NK-92 treated with Interleukin-12 subunit alpha and Interleukin-12 subunit beta, amount 100 ng/mL, for 24 hours (cell line): Measurements from ENCODE around the gene GALK1.
"Not testable (repeated sequence)": the region's sequence is repeated elsewhere in the genome, so short reads cannot be mapped to it uniquely, and the experiment has no call there.

Experiments
- DNase-seq: peaks from one replicate; lab custom pipeline; 2025; lab: John Stamatoyannopoulos, UW

The GALK1 gene

DNA sequence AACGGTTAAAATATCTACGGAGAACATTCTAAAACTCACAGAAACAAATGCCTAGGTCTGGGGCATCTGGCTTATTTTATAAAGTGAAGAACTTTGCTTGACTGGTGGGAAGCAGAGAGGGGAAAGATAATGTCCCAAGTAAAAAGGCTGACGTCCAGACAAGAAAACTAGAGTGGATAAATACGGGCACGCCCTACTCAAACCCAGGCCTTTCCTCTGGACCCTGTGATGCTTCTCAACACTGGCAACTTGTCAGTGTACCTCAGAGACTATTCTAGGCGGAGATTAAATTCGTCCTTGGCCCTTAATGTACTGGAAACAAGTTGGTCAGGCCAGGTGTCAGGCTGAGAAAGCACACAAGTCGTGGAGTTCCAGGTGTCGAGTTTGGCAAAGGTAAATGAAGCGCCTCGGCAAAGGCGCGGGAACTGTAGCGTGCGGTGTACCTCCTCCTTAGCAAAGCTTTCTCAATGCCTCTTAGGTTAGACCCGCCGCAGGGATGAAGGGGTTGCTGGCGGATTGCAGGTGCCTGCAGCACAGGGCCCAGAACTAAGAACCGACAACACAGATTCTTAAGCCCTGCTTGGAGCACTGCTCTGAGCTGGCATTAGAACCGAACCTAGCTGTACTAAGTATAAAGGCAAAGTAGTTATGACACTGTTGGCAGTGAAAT is 18.9 kb upstream of the GALK1 start:
- no peak for DNase-seq

DNA sequence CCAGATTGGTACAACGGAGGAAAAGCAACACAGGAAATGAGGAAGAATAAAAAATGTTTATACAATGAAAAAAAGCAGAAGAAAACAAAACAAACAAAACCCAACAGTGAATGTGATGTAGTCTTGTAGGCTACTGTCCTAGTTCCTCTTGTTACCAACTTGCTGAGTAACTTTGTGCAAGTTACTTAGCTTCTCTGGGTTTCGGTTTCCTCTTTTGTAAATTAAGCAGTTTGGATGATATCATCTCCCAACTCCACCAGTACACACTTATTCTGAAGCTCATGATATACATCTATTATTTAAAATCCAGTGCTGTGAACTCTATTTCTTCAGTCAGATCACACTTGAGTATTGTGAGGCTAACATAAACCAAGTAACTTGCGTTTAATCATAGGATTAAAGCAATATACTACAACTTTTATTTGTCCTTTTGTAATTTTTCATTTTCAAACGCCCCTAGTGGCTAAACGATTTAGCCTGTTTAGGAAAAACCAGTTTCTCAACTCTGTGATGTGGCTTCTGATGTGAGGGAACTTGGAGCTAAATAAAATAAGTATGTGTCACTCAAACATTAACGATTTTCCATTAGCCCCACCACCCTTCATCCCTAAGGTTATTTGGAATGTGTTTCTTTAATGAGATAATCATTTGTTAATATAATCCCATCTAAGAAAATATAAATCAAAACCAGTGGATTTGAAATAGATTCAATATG is 18.2 kb upstream of the GALK1 start:
- no peak for DNase-seq

DNA sequence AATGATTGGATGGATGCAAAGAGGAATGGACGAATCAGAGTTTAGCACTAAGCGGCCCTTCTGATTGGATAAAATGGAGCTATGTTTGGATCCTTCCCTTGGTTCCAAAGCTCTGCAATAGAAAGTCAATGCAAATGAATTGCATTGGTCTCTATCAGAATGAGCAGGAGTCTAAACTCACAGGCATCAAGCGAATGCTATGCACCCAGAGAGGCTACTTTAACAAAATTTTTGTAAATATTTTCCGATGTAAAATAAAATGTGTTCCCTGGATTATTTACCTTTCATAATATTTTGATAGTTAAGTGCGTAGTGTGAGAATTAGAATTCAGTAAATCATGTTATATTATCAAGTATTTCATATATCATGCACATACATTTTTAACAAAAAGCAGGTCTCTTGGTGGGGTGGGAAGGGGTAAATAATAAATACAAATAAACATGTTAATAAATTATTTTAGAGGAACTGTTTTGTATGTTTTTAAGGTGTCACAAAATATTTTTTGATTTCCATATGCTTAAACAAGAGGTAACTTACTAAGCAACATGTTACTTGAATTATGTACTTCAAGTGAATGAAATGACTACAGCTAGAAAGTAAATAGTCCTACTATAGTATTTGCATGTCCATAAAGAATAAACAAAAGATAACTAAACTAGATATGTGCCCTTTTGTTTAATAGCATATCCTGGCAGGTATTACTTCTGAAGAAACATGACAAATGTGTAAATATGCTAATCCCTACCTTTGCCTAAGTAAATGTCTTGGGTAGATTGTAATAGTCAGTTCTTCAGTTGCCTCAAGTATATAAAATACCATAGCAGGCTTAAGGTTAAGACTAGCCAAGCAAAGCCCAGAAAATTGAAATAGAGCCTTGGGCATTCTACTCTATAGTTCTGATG is 15.2 kb upstream of the GALK1 start:
- DNase-seq: no peak

DNA sequence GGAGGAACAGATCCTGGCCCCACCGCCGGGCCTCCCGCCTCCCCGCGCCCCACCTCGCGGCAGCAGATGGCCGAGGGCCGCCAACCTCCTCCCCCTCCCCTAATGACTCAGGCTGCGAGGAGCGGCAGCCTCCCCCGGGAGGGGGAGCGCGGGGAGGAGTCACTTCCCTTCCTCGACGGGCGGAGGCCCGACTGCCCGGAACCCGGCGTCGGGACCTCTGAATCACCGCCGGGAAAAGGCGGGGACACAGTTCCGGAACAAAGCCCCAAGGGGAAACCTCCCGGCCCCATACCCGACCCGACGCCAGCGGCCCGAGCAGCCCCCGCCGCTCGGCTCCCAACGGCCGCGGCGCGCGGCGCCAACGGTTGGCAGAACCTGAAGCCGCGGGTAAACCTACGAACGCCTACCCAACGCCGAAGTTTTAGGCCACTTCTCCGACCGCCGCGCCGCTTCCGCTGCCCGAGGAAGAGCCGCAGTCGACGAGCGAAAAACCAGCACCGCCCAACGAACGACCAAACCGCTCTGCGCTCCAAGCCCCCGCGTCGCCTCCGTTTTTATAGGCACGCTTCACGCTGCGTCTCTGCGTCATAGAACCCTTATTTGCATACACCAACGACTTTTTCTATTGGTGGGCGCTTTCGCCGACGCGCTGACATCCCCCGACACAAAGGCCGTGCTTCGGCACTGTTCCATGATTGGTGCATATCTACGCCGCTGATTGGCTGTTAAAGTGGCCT is 14.4 kb upstream of the GALK1 start:
- DNase-seq: peak; percentile 92

GRCh38 chr17:75778861-75779249 is 13.9 kb upstream of the GALK1 start:
- peak; percentile 76 for DNase-seq

- DNase-seq: not testable (repeated sequence)
These were observed 13.3 kb upstream of the GALK1 start for GRCh38 chr17:75778066-75778860.

DNA sequence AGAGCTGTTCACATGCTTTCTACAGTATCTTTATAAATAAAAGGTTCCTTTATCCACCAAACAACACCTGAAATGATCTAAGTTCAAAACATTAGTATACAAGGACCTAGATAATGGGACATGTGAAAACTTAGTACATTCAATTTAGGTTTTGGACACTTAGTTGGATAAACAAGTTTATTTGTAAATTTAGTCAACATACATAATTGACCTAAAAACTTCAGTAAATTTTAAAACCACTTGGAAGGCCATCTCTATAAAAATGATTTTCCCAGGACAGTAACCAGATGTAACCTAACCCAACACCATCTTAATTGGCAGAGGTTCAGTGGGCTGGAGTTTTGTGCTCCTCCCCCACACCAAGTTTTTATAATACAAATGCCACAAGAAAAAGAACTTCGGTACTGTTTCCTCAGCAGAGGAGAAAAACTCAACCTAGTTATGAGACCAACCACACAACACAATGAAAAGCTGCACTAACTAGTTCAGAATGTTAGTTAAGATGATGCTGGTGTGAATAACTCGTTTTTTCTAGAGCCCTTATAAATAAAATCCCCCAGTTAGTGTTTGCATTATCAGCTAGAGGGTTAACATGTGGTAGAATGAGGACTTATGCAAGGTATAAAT is 12.4 kb upstream of the GALK1 start:
- no peak for DNase-seq

DNA sequence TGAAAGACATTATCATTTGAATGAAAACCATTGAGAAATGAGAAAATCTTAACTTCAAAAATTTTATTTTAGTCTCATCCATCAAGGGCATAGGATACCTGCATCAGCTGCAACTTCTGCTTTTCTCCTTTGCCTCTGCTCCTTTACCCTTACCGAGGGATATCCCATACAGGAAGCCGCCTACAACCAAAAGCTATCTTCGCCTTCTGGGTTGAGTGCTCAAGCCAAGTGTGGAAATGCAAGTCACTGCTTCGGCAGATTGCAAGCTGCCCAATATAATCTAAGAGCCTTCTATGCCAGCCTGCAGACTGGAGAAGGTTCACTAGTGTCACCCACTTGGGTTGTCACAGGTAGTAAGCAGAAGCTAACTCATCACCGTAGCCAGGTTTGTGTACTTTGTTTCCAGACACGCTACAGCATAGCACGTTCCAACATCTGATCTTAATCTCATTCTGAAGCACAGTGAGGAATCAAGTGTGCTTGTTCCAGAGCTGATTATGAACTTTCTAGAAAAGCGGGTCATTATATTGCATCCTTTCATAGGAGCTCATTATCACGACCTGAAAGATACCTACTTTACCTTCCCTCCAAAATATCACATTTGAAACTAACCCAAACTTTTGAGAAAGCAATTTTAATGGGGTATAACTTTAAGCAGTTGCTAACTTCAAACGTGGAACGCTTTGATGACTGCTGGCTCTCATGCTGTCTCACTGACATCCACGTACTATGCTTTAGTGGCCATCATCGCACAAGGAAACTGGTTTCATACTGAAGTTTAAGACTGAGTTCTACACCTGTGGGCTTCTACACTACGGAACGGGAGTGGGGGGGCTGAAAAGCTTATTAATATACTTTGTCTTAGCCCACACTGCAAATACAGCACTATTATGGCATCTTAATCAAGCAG is 11.6 kb upstream of the GALK1 start:
- no peak for DNase-seq

DNA sequence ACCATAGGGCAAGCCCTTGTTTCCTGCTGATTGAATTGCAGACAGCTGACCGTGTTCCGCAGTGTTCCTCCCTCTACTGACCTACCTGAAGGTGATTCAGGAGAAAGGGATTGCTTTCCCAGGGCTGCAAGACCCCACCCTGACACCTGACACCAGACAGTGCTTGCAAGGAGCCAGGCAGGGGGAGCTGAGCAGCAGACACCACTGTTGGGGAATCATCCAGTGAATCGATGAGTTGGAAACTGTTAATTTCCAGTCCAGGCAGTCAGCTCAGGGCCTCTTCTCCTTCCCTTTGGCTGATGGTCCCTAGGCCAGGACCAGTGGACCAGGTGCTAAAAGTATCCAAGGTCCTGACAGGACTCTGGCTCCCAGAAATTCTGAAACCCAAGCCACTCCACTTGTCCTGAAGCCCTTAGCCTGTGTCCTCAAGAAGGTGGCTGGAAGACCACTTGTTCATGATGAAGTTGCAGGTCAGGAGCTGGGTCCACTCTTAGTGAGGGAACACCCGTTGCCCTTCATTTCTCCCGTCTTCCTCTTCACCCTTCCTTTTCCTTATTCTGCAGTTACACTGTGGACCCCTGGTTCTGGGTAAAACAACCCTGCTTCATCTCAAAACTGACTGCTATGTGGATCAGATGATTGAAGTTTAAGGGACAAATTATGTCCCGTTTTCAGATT is 10.1 kb upstream of the GALK1 start:
- no peak for DNase-seq

GRCh38 chr17:75774471-75774990 is 9.5 kb upstream of the GALK1 start:
- no peak for DNase-seq

GRCh38 chr17:75773808-75774470 is 8.9 kb upstream of the GALK1 start:
- no peak for DNase-seq

GRCh38 chr17:75773121-75773807 is 8.3 kb upstream of the GALK1 start:
- no peak for DNase-seq

- DNase-seq: no peak
These were observed 6.6 kb upstream of the GALK1 start for GRCh38 chr17:75771334-75772281.

DNA sequence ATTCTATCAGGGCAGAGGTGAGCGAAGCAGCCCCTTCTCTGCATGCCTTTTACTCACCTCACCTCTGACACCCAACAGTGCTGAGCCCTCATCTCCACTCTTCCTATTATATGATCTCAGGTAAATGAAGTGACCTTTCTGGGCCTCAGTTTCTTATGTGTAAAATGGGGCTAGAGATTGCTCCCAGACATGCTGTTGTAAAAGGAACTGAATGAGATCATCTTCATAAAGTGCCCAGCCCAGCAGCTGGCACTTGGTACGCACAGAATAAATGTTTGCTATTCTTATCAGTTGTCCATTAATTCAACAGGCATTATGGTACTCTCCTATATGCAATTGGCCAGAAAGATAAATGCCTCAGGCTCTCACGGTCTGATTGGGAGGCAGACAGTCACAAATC is 4.5 kb upstream of the GALK1 start:
- DNase-seq: no peak

DNA sequence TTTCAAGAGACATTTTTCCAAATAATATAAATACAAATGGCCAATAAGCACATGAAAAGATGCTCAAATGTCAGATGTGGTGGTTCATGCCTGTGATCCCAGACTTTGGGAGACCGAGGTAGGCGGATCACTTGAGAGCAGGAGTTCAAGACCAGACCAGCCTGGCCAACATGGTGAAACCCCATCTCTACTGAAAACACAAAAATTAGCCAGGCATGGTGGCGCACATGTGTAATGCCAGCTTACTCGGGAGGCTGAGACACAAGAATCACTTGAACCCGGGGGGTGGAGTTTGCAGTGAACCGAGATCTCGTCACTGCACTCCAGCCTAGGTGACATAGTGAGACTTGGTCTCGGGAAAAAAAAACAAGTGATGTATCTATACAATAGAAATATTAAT is 2.9 kb upstream of the GALK1 start:
- DNase-seq: no peak

GRCh38 chr17:75765981-75766380 is 989 bp upstream of the GALK1 start:
- DNase-seq: no peak

DNA sequence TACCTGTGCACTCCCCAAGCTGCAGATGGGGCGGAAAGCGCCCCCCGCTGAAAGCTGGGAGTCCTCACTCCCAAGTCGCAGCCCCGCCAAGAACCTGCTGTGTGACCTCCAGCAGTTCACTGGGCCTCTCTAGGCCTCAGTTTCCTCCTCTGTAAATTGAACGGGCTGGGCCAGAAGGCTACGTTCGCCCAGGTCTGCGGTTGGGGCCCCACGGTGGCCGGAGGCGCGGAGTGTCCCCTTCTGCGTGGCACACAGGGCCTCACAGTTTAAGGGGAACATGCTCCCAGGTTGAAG is 628 bp downstream of the GALK1 start:
- DNase-seq: no peak
